ENCODE measurements around the gene GIMAP5.

GIMAP5 gene

DNA sequence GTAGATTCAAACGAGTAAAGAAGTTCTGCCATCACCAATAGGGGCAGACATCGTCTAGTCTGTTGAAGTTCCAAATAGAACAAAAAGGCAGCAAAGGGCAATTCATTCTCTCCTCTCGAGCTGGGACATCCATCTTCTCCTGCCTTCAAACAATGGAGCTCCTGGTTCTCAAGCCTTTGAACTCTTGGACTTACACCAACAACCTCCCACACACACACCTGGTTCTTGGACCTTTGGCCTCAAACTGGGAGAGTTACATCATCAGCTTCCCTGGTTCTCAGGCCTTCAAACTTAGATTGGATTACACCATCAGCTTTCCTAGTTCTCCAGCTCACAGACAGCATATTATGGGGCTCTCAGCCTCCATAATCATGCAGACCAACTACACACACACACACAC, 9.8 kb upstream of the GIMAP5 start:
- Mint-ChIP-seq H3K4me1 (ENCODE audit: low read depth) (peaks cover 57% of the 10 kb centered on the region), H3K36me3 (ENCODE audit: low read depth) (peaks cover 73% of the 10 kb centered on the region), H3K27me3 (ENCODE audit: low read depth) (no peaks in the 10 kb centered on the region), H3K4me3 (no peak overlapping the region), H3K27ac (peak overlapping the region; percentile 5), H3K9me3 (peaks cover 41% of the 10 kb centered on the region)

DNA sequence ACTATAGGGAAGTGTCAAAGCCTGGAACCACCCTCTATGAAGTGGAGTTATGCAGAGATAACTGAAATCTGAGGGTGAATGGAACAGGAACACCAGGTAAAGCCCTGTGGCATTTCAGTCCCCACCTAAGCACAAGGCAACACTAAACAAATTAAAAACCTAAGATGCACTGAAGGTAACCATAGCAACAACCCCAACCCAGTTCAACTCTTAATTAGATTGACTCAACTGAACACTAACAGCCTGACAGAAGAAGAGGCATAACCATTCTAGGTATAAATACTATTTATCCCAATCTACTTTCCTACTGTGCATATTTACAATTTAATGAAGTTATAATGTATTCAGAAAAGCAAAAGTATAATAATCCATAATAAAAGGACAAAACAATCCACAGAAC, 9.2 kb upstream of the GIMAP5 start:
- peaks cover 41% of the 10 kb centered on the region for H3K9me3 Mint-ChIP-seq
- no peaks in the 10 kb centered on the region for H3K27me3 Mint-ChIP-seq (ENCODE audit: low read depth)
- peaks cover 57% of the 10 kb centered on the region for H3K4me1 Mint-ChIP-seq (ENCODE audit: low read depth)
- H3K27ac Mint-ChIP-seq, result peak overlapping the region; percentile 5
- H3K4me3 Mint-ChIP-seq, result no peak overlapping the region
- peaks cover 67% of the 10 kb centered on the region for H3K36me3 Mint-ChIP-seq (ENCODE audit: low read depth)

DNA sequence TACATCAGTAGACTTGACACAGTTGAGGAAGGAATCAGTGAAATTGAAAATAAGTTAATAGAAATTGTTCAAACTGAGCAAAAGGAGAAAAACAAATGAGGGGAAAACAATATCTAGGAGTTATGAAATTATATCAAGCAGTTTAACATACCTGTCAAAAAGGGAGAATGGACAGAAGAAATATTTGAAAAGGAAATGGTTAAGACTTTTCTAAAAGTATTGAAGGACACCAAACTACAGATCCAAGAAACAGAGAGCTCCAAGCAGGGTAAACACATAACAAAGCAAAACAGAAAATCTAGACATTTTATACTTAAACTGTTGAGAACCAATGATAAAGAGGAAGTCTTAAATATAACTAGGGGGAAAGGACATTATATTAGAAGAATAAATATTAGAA, 8.6 kb upstream of the GIMAP5 start:
- Mint-ChIP-seq H3K36me3 (ENCODE audit: low read depth) (peaks cover 61% of the 10 kb centered on the region), H3K27ac (peak overlapping the region; percentile 17), H3K9me3 (peaks cover 41% of the 10 kb centered on the region), H3K4me3 (peak overlapping the region; percentile 1), H3K4me1 (ENCODE audit: low read depth) (peaks cover 58% of the 10 kb centered on the region), H3K27me3 (ENCODE audit: low read depth) (no peaks in the 10 kb centered on the region)

- peak overlapping the region; percentile 60 for H3K4me3 Mint-ChIP-seq
- no peaks in the 10 kb centered on the region for H3K27me3 Mint-ChIP-seq (ENCODE audit: low read depth)
- H3K4me1 Mint-ChIP-seq (ENCODE audit: low read depth), result peaks cover 76% of the 10 kb centered on the region
- H3K36me3 Mint-ChIP-seq (ENCODE audit: low read depth), result peaks cover 34% of the 10 kb centered on the region
- H3K27ac Mint-ChIP-seq, result peak overlapping the region; percentile 94
- peaks cover 25% of the 10 kb centered on the region for H3K9me3 Mint-ChIP-seq
Observed at GRCh38 chr7:150731916-150732315, 5.3 kb upstream of the GIMAP5 start.

DNA sequence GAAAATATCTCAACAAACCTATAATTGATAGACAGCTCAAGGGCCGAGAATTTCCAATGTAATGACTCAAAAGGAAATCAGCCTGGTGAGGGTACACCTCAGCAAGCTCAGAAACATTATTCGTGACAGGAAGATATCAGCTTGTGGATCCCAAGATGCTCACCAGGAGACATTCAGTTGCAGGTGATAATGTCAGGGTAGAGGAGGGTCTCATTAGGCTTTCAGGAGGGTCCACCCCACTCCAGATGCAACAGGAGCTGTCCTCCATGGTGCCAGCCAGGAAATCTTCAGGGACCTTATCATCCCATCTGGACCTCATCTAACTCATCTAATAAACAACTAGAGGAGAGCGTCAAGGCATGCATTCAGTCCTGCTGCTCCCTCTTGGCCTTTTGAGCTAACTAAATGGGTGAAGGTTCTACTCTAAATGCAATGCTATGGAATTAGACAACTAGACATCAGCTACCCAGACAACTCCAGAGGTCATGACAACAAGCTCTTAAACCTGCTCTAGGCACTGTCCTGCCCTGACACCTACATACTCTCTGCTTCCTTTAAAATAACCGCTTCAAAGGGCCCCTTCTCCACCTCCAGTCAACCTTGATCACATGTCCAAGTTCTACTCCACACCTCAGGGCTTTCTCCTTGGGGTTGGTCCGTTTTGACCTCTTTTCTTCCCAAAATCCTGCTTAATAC, 4.3 kb upstream of the GIMAP5 start:
- Mint-ChIP-seq H3K4me3 (peak overlapping the region; percentile 56), H3K27me3 (ENCODE audit: low read depth) (no peaks in the 10 kb centered on the region), H3K4me1 (ENCODE audit: low read depth) (peaks cover 73% of the 10 kb centered on the region), H3K9me3 (peaks cover 15% of the 10 kb centered on the region), H3K27ac (peak overlapping the region; percentile 94), H3K36me3 (ENCODE audit: low read depth) (peaks cover 30% of the 10 kb centered on the region)

- Mint-ChIP-seq H3K4me3 (peak overlapping the region; percentile 56), H3K4me1 (ENCODE audit: low read depth) (peaks cover 71% of the 10 kb centered on the region), H3K27ac (peak overlapping the region; percentile 94), H3K9me3 (peaks cover 9% of the 10 kb centered on the region), H3K36me3 (ENCODE audit: low read depth) (peaks cover 30% of the 10 kb centered on the region), H3K27me3 (ENCODE audit: low read depth) (no peaks in the 10 kb centered on the region)
Observed at GRCh38 chr7:150733482-150734095, 3.6 kb upstream of the GIMAP5 start.

DNA sequence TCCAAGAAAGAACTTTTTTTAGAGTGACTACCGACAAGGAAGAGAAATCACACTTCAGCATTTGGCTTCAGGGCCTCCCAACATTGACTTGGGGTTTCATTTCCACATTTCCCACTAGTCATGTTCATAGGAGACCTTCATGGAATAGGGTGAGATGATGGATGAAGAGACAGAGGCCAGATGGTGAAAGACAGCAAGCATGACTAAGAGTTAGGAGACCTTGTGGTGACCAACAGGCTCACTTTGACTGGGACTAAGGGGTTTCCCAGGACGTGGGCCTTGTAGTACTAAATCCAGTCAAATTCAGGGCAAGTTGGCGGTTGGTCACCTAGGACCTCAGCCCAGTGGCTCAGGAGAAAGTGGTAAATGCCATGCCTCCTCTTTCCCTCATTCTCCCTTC, 3.0 kb upstream of the GIMAP5 start:
- H3K4me1 Mint-ChIP-seq (ENCODE audit: low read depth), result peaks cover 69% of the 10 kb centered on the region

GRCh38 chr7:150735596-150736358, 1.4 kb upstream of the GIMAP5 start:
- H3K27ac Mint-ChIP-seq, result peak overlapping the region; percentile 94
- H3K27me3 Mint-ChIP-seq (ENCODE audit: low read depth), result no peaks in the 10 kb centered on the region
- H3K9me3 Mint-ChIP-seq, result no peaks in the 10 kb centered on the region
- H3K4me1 Mint-ChIP-seq (ENCODE audit: low read depth), result peaks cover 62% of the 10 kb centered on the region
- peaks cover 37% of the 10 kb centered on the region for H3K36me3 Mint-ChIP-seq (ENCODE audit: low read depth)
- H3K4me3 Mint-ChIP-seq, result peak overlapping the region; percentile 95

More for the DNA sequence above, 3.0 kb upstream of the GIMAP5 start:
- Mint-ChIP-seq H3K36me3 (ENCODE audit: low read depth) (peaks cover 33% of the 10 kb centered on the region), H3K9me3 (peaks cover 4% of the 10 kb centered on the region), H3K27ac (peak overlapping the region; percentile 94), H3K4me3 (peak overlapping the region; percentile 31), H3K27me3 (ENCODE audit: low read depth) (no peaks in the 10 kb centered on the region)

- peaks cover 64% of the 10 kb centered on the region for H3K4me1 Mint-ChIP-seq (ENCODE audit: low read depth)
- no peaks in the 10 kb centered on the region for H3K9me3 Mint-ChIP-seq
- H3K4me3 Mint-ChIP-seq, result peak overlapping the region; percentile 95
- no peaks in the 10 kb centered on the region for H3K27me3 Mint-ChIP-seq (ENCODE audit: low read depth)
- H3K36me3 Mint-ChIP-seq (ENCODE audit: low read depth), result peaks cover 44% of the 10 kb centered on the region
- H3K27ac Mint-ChIP-seq, result peak overlapping the region; percentile 94
Observed at GRCh38 chr7:150736864-150737263, 354 bp upstream of the GIMAP5 start.

GRCh38 chr7:150738092-150738491, 874 bp downstream of the GIMAP5 start:
- Mint-ChIP-seq H3K4me1 (ENCODE audit: low read depth) (peaks cover 64% of the 10 kb centered on the region), H3K27ac (peak overlapping the region; percentile 94), H3K4me3 (peak overlapping the region; percentile 95), H3K36me3 (ENCODE audit: low read depth) (peaks cover 56% of the 10 kb centered on the region), H3K9me3 (no peaks in the 10 kb centered on the region), H3K27me3 (ENCODE audit: low read depth) (no peaks in the 10 kb centered on the region)

- H3K36me3 Mint-ChIP-seq (ENCODE audit: low read depth), result peaks cover 61% of the 10 kb centered on the region
- no peaks in the 10 kb centered on the region for H3K27me3 Mint-ChIP-seq (ENCODE audit: low read depth)
- H3K4me1 Mint-ChIP-seq (ENCODE audit: low read depth), result peaks cover 64% of the 10 kb centered on the region
- H3K27ac Mint-ChIP-seq, result peak overlapping the region; percentile 94
- peak overlapping the region; percentile 95 for H3K4me3 Mint-ChIP-seq
- no peaks in the 10 kb centered on the region for H3K9me3 Mint-ChIP-seq
Observed at GRCh38 chr7:150738591-150739001, 1.4 kb downstream of the GIMAP5 start.

GRCh38 chr7:150739033-150739432, 1.8 kb downstream of the GIMAP5 start:
- Mint-ChIP-seq H3K27me3 (ENCODE audit: low read depth) (no peaks in the 10 kb centered on the region), H3K9me3 (no peaks in the 10 kb centered on the region), H3K36me3 (ENCODE audit: low read depth) (peaks cover 65% of the 10 kb centered on the region), H3K27ac (peak overlapping the region; percentile 94), H3K4me1 (ENCODE audit: low read depth) (peaks cover 63% of the 10 kb centered on the region), H3K4me3 (peak overlapping the region; percentile 95)

- Mint-ChIP-seq H3K36me3 (ENCODE audit: low read depth) (peaks cover 75% of the 10 kb centered on the region), H3K9me3 (no peaks in the 10 kb centered on the region), H3K4me1 (ENCODE audit: low read depth) (peaks cover 63% of the 10 kb centered on the region), H3K27me3 (ENCODE audit: low read depth) (no peaks in the 10 kb centered on the region), H3K27ac (peak overlapping the region; percentile 94), H3K4me3 (peak overlapping the region; percentile 95)
Observed at GRCh38 chr7:150740053-150740452, 2.8 kb downstream of the GIMAP5 start.

GRCh38 chr7:150742286-150742968, 5.2 kb downstream of the GIMAP5 start:
- H3K9me3 Mint-ChIP-seq, result no peaks in the 10 kb centered on the region
- peaks cover 90% of the 10 kb centered on the region for H3K36me3 Mint-ChIP-seq (ENCODE audit: low read depth)
- peak overlapping the region; percentile 95 for H3K4me3 Mint-ChIP-seq
- H3K27me3 Mint-ChIP-seq (ENCODE audit: low read depth), result no peaks in the 10 kb centered on the region
- H3K27ac Mint-ChIP-seq, result peak overlapping the region; percentile 94
- peaks cover 64% of the 10 kb centered on the region for H3K4me1 Mint-ChIP-seq (ENCODE audit: low read depth)
